K562 (cell line): ENCODE measurements around the gene KCP. TPM values are rescaled to one million over a fixed set of nuclear protein-coding genes. Genes with fewer than 3 reads are reported as not detected.

Experiments
- DEAF1 ChIP-seq: fragments of 450-650 bp; formaldehyde crosslinking; IDR thresholded peaks from 2 replicates; pipeline ENCODE4 v1.4.0; 2020; ENCODE audit warnings: mild to moderate bottlenecking, moderate library complexity
- E4F1 ChIP-seq: fragments of 250-450 bp; sonication (Bioruptor Pico); IDR thresholded peaks from 2 replicates; pipeline ENCODE4 v1.5.0; 2021; ENCODE audit warnings: mild to moderate bottlenecking, borderline replicate concordance
- EWSR1 ChIP-seq: fragments of 450-650 bp; IDR thresholded peaks from 2 replicates; pipeline ENCODE4 v1.6.1; 2018; ENCODE audit warnings: borderline replicate concordance, mild to moderate bottlenecking, low read depth, moderate library complexity; ENCODE audit not compliant: partially characterized antibody
- GMEB1 ChIP-seq: fragments of 250-450 bp; sonication (Bioruptor Pico); IDR thresholded peaks from 2 replicates; pipeline ENCODE4 v1.4.0; 2020; ENCODE audit warnings: mild to moderate bottlenecking
- KDM4B ChIP-seq, 2 experiments: fragments of 450-650 bp in 1 of 2; sonication (generic) in 1 of 2; IDR thresholded peaks; 2 replicates each; pipeline ENCODE4 v1.6.1; 2016 to 2017; ENCODE audit warnings: borderline replicate concordance in 2 of 2, antibody characterized with exemption in 1 of 2, low read depth in 1 of 2, mild to moderate bottlenecking in 1 of 2
- MAFG ChIP-seq: fragments of 450-650 bp; conservative IDR thresholded peaks from 2 replicates; pipeline ENCODE4 v1.6.1; 2016; ENCODE audit warnings: missing genetic modification characterization, missing compliant biosample characterization
- MCM3 ChIP-seq: fragments of 450-650 bp; IDR thresholded peaks from 2 replicates; pipeline ENCODE4 v1.6.1; 2016
- MXD1 ChIP-seq: fragments of 250-450 bp; sonication (Bioruptor Pico); IDR thresholded peaks from 2 replicates; pipeline ENCODE4 v1.8.0; 2021; ENCODE audit warnings: borderline replicate concordance, mild to moderate bottlenecking, moderate library complexity; ENCODE audit not compliant: poor library complexity, severe bottlenecking
- NCOA2 ChIP-seq, 2 experiments: fragments of 450-650 bp; IDR thresholded peaks; 2 replicates each; pipeline ENCODE4 v1.6.1; 2018; ENCODE audit warnings: mild to moderate bottlenecking in 2 of 2, moderate library complexity in 1 of 2; ENCODE audit not compliant: partially characterized antibody in 2 of 2
- NCOA4 ChIP-seq: fragments of 450-650 bp; IDR thresholded peaks from 2 replicates; pipeline ENCODE4 v1.6.1; 2018; ENCODE audit warnings: mild to moderate bottlenecking; ENCODE audit not compliant: partially characterized antibody
- NFE2L1 ChIP-seq: fragments of 450-650 bp; IDR thresholded peaks from 2 replicates; pipeline ENCODE4 v1.6.1; 2016; ENCODE audit warnings: missing genetic modification characterization, low read depth, mild to moderate bottlenecking, missing compliant biosample characterization, moderate library complexity, borderline replicate concordance
- PURB ChIP-seq: sonication (generic); formaldehyde crosslinking; IDR thresholded peaks from 2 replicates; pipeline ENCODE4 v1.9.0; 2021; ENCODE audit warnings: low read depth, mild to moderate bottlenecking, missing genetic modification reagents
- RAD51 ChIP-seq: fragments of 450-650 bp; IDR thresholded peaks from 2 replicates; pipeline ENCODE4 v1.7.1; 2016; ENCODE audit warnings: low read depth, mild to moderate bottlenecking, borderline replicate concordance
- RNF219 ChIP-seq: fragments of 250-450 bp; sonication (Bioruptor Pico); IDR thresholded peaks from 2 replicates; pipeline ENCODE4 v1.5.0; 2022; ENCODE audit warnings: mild to moderate bottlenecking
- SMAD3 ChIP-seq: fragments of 450-650 bp; formaldehyde crosslinking; conservative IDR thresholded peaks from 2 replicates; pipeline ENCODE4 v1.4.0; 2020; ENCODE audit warnings: mild to moderate bottlenecking
- THRAP3 ChIP-seq: fragments of 450-650 bp; IDR thresholded peaks from 2 replicates; pipeline ENCODE4 v1.6.1; 2016; ENCODE audit warnings: mild to moderate bottlenecking, inconsistent platforms, borderline replicate concordance
- TRIM24 ChIP-seq, 2 experiments: fragments of 450-650 bp; IDR thresholded peaks; 2 replicates each; pipeline ENCODE4 v1.6.1; 2016
- ZNF311 ChIP-seq: fragments of 250-450 bp; sonication (Bioruptor Pico); IDR thresholded peaks from 2 replicates; pipeline ENCODE4 v1.4.0; 2020; ENCODE audit warnings: mild to moderate bottlenecking, moderate library complexity
- polyA plus RNA-seq, 8 experiments: library from polyadenylated mRNA; depleted of rRNA in 4 of 8; stranded (reverse) in 5 of 8; unstranded in 3 of 8; fragments of >200 nt; fragmentation: Nextera tagmentation in 2 of 8; fragmentation: Illumina TruSeq in 1 of 8; extraction: Ambion mirVana in 2 of 8; extraction: Trizol in 1 of 8; gene quantifications; 2 replicates each; pipeline versions ENCODE4 v1.2.1 to v1.2.3, GENCODE V29; 2011 to 2014; ENCODE audit warnings: inconsistent platforms in 1 of 8, missing spikeins in 1 of 8
- total RNA-seq, 7 experiments: library from RNA; depleted of rRNA in 6 of 7; stranded (reverse); fragments of >200 nt in 6 of 7; fragmentation: Illumina TruSeq in 2 of 7; extraction: Trizol in 2 of 7; gene quantifications; 2 replicates each; pipeline versions ENCODE4 v1.2.1 to v1.2.3, GENCODE V29; 2011 to 2021; ENCODE audit warnings: low replicate concordance in 1 of 7

Gene KCP
- total and polyA plus RNA-seq, 9 of the 15 experiments (the other 6 are each of a cell fraction or from before 2014, with no cell fraction given), result 0.06 to 0.17 (median 0.12) TPM; not detected in 3

GRCh38 chr7:128862571-128863432, 47.7 kb downstream of the KCP start, which contains the start of gene ATP6V1F (continued):
- TF ChIP-seq MXD1 (CRISPR knock-in tag) (no peak), THRAP3 (no peak), PURB (CRISPR knock-in tag) (no peak), DEAF1 (no peak), NFE2L1 (no peak), TRIM24 (IDR thresholded peaks at IDR 0.05) (no peak), KDM4B (IDR thresholded peaks at IDR 0.05; ENCODE audit: borderline replicate concordance in 2 of 2, low read depth in 1 of 2) (peak in 1 of 2 experiments; percentile 25; a peak in 1 of 4 replicates), EWSR1 (no peak), MCM3 (no peak), NCOA4 (no peak), NCOA2 (IDR thresholded peaks at IDR 0.05; ENCODE audit: partially characterized antibody in 2 of 2) (no peak), RAD51 (no peak), ZNF311 (CRISPR knock-in tag) (no peak), RNF219 (CRISPR knock-in tag) (no peak), SMAD3 (CRISPR knock-in tag) (no peak), E4F1 (no peak), GMEB1 (CRISPR knock-in tag) (peak; percentile 88), MAFG (tag) (no peak)
